Stimulated activated CD4-positive, alpha-beta T cell treated with anti-CD3 and anti-CD28 coated beads, TNF-alpha, amount 100 ng/mL, for 24 hours (primary cell): ENCODE measurements around the gene RAMAC.
"Not testable (repeated sequence)": the region's sequence is repeated elsewhere in the genome, so short reads cannot be mapped to it uniquely, and the experiment has no call there.

ENCODE experiments used
- DNase-seq, 3 experiments: peaks; one replicate each; pipeline ENCODE4 v3.0.0-alpha.2; 2020; ENCODE audit warnings: low read depth in 3 of 3

RAMAC gene

DNA sequence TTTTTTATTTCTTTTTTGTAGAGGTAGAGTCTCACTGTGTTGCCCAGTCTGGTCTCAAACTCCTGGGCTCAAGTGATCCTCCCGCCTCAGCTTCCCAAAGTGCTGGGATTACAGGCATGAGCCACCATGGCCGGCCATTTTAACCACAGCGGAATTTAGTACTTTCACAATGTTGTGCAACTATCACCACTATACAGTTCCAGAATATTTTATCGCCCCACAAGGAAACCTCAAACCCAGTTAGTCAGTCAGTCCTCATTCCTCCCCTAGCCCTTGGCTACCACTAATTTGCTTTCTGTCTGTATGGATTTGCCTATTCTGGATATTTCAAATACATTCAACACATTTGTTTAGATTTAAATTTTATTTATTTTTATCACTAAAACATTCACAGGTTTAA, 17.9 kb upstream of the RAMAC start:
- no peak for DNase-seq

DNA sequence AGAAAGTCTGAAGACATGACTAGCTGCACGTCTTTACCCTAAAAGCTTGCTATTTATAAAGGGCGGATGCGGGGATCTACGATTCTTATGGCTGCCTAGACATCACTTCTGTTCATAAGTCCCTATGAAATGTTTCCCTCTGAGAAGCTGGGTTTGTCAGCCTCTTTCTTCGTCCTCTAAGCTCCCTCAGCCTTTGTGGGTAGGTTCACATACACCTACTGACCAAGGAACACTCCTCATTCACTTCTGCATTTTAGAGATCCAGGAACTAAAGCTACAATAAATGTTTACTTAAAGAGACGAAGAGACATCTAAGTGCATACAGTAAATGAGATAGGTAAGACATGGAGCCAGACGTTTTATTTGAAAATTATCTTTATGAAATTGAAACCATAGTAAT, 16.7 kb upstream of the RAMAC start:
- DNase-seq: no peak

DNA sequence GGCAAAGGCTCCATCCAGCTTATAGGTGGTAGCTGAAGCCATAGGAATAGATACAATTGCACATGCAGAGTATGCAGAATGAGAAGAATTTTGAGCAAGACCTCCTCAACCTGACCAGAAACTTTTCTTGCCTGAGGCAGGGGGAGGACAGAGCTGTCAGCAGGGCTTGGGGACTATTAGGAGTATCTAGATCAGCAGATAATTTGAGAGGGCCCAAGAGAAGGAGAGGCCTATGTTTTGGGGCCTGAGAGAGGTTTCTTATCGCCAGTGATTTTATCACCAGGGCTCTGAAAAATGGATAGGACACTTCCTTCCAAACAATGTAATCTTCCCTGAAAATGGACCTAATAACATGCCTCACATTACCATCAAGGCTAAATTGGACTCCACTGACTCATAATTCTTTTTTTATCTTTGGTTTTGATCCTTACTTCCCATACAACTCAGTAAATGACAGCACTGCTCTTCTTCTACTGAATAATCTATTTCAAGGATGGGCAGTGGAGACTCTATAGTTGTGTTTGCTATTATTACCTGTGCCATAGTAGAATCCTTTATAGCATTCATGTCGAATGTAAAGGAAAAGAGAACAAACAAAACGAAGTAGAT, 15.8 kb upstream of the RAMAC start:
- no peak for DNase-seq

DNA sequence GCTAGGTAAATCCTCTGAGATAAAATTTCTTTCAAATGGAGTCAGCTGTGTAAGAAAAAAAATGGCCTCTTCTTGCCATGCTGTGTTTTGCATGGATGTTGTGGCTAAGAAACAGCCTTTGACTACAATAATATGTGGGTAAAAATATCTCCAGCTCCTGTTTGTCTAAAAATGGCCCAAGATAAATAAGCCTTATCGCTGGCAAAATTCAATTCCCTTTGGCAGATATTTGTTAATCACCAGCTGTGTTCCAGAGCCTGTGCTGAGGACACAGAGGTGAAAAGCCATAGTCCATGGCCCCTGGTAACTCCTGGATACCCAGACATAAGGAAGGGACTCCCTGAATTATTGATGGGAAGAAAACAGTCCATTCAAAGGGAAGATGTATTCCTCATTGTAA, 15.3 kb upstream of the RAMAC start:
- DNase-seq: no peak

DNA sequence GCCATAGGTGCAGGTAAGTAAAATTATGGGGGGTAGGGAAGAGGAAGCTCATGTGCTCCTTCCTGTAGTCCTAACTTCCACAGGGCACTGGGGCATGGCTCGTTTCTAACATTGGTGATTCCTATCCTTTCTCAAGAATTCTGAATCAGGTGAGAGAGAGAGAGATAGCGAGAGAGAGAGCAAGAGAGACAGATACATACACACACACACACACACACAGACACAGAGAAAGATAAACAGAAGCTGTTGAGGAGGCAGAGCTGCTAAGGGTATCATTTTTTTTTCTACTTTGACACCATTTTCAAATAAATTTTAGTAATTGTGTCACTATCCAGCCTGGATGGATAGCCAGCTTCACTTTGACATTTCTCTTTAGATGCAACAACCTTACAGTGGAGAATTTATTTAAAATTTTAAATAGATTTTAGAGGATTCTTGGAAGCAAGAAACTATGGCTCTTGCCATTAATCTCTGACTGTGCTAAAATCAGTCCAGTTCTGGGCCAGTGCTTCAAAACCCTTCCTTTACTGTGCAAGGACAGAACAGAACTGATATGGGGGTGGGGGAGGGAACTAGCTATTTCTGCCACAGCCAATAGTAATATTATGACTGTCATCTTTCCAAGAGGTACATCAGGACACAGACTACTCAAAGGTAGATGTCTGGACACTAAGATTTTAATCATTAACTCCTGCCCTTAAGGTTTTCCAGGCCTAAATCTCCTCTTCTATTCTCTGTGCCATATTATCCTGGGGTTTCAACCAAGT, 14.6 kb upstream of the RAMAC start:
- no peak for DNase-seq

DNA sequence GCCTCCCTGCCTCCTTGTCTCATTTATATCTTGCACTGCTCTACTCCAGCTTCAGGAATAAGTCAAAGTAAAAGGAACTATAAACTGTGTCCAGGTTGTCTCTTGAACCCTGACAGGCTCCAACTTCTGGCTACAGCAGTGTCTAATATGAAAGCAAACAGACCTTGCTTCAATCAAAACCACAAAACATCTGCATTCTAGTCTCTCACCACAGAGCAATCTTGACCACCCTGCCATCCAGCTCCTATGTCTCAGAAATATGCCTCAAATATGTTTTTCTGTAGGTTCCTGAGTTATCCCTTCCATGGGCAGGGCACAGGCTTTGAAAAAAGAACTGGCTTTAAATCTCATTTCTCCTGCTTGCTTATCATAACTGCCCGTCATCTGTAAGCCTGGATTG, 13.0 kb upstream of the RAMAC start:
- no peak for DNase-seq

DNA sequence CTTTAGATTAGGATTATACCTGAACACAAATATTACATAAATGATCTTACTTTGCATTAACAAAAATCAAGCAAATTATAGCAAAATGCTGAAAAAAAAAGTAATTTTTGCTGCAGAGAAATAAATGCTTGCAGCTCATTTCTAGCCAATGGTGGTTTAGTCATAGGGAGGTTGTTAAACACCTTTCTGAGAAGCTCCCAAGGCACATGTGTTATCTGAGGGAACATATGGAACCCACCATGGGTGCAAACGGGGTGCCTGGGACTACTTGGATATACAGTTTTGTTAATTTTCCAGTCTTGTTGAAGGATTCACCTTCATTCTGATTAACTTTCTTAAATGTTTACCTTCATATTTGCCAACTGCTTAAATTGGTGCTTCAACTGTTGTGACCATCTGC, 8.9 kb upstream of the RAMAC start:
- no peak for DNase-seq

DNA sequence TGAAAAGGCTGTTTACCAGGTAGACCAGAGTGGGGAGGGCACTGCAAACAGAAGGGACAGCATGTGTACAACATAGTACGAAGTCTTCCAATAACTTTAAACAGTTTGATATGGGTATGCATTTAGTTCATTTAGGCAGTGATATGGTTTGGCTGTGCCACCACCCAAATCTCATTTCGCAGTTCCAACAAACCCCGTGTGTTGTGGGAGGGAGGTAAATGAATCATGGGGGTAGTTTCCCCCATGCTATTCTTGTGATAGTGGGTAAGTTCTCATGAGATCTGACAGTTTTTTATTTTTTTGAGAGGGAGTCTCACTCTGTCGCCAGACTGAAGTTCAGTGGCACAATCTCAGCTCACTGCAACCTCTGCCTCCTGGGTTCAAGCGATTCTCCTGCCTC, 7.6 kb upstream of the RAMAC start:
- DNase-seq: no peak

DNA sequence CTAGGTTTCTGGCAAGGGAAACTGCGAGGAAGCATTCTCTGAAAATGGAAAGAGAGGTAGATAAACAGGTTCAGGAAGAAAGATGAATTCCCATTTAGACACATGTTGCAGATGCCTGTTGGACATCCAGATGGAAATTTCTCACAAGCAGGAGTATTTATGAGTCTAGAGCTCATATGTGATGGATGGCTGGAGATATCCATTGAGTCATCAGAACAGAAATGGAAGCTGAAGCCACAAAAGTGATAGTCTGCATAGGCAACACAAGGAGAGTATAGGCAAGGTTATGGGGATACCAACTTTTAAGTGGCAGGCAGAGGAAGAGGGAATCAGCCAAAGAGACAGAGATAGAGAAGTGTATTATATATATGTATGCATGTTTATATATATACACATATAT, 6.3 kb upstream of the RAMAC start:
- DNase-seq: no peak

DNA sequence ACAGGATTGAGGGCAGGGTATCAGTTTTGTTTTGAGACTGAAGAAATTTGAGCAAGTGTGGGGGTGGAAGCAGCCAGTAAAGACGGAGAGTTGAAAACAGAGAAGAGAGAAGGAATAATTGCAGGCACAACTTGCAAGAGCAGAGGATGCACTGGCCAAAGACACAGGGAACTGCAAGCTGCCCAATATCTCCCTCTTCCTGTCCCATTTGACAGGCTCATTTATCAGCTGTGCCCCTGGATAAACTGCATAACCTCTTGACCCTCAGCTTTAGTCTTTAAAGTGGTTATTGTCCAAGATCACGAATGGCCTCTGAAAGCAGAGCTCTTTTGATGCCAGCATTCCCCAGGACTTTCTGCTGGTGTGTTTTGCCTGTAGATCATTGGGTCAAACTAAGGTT, 5.0 kb upstream of the RAMAC start:
- DNase-seq: no peak

DNA sequence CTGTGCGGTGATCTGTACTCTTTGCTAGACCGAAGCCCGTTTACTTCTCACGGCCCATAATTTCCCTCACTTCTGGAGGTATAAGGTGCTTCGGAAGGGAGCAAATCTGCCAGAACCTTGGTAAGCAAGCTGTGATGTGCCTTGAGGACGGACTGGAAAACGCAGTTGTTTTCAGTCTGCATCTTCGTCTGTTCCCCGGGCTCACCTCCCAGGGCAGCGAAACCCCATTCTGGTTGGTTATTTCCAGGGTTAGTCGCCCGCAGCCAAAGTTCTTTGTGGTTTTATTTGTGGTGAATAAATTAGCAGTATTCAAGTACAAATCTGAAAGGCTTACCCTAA, 401 bp downstream of the RAMAC start:
- DNase-seq: no peak

DNA sequence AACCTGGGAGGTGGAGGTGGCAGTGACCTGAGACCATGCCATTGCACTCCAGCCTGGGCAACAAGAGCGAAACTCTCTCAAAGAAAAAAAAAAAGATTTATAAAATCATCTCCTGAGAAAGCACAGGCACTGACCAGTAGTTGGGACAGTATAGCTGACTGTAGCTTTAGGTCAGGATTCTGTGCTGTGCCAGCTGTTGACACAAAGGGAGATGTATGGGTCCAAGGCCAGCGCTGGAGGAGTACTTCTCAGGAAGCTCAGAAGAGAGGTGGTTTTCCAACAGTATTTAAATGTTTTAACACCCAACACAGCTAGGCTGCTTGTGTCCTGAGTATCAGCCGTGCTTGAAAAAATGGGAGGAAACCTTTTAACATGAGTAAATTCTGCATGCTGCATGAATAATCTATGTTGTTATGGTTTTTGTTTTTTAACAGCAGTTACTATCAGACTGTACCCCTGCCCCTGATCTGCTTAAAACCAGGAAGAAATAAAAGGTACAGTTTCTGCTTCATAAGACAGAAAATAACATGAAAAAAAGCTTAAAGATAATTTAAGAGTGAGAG, 6.5 kb downstream of the RAMAC start:
- DNase-seq: no peak

DNA sequence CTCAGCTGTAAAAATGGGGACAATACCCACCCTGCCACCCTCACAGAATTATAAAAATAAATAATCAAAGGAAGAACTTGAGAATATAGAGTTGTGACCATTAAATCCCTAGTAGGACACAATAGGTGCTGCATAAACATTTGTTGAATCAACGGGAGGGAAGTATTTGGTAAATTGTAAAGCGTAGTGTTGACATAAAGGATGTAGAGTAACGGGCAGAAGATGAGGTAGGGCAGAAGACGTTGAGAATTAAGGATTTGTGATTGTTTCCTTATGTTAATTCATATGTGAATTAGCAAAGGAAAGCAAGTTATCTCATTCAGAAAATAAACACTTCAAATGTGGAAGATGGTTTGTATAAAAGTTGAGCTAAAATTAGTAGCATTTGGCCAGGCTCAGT, 7.1 kb downstream of the RAMAC start:
- no peak for DNase-seq

DNA sequence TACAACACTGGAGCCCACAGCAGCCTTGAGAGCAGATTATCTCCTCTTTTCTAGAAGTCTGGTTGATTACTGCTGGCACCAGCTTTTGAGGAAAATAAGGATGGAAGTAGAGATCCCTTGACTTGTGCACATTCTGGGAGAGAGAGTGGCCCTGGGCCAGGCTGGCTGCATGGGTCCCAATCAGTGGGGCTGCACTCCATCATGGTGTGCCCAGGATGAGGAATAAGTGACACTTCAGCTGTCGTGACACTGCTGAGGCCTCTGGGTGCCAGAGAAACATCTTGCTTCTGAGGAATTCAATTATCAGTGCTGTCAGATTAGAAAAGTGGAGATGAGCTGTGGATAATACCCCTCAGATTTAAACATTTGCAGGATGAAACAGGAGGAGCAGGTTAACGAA, 9.1 kb downstream of the RAMAC start:
- no peak for DNase-seq

DNA sequence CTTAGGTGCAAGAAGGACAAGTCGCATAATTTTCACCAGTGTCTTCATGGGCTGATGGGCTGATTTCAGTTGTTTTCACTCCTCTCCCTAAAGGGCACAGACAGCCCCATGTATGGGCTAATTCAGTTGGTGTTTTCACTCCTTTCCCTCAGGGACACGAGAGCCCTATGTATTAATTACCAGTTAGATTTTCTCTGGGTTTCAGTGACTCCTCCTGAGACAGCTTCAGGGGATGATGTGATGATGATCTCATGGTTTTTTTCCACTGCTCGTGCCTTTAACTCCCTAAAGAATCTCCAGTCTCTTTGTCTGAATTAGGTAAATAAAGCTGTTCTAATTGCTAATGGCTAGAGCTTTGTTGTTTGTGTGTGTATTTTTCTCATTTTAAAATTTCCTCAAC, 9.9 kb downstream of the RAMAC start:
- DNase-seq: no peak

DNA sequence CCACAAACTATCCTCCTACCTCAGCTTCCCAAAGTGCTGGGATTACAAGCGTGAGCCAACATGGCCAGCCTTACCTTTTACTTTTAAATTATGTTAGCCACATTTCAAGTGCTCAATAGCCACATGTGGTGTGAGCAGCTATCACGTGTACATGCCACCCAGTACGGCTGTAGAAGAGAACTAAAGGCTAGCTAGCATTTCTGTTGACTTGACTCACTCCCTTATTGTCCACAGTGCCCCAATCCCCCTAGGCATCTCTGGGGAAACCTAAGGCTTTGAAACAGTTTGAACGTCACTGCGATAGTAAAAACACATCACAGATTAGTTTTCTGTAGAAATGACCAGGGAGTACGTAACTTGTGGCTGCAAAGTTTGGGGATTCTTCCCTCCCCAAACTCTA, 13.4 kb downstream of the RAMAC start:
- no peak for DNase-seq

DNA sequence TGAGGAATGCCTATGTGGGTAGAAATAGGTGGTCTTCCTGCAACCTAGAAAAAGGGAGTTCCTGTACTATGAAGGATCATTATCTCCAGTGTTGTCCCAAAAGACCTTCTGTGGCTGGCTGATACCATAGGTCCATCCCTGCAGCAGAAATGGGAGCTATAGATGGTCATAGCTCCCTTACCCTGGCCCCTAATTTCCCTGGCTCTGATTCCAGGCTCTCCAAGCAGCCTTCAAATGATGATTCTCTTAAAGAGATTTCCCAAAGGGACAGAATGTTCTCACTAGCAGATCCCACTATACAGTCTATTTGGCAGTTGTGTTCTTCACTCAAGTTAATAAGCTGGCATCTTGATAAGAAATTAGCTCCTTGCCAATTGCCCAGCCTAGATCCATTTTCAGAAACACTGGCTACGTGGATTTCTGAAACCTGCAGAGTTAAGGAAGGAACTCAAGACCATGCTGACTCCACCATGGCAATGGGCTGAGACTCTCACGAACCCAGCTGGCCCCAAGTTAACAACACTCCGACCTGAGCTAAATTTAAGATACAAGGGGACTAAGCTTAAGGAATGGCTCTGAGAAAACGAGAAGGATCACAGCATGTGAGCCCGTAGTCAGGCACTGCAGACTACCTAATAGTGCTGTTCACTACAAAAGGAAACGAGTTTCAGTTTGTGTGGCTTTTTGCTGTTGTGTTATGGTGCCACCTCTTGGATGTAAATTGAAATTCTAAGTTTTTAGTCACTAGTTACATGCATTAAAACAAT, 14.1 kb downstream of the RAMAC start:
- DNase-seq: no peak

DNA sequence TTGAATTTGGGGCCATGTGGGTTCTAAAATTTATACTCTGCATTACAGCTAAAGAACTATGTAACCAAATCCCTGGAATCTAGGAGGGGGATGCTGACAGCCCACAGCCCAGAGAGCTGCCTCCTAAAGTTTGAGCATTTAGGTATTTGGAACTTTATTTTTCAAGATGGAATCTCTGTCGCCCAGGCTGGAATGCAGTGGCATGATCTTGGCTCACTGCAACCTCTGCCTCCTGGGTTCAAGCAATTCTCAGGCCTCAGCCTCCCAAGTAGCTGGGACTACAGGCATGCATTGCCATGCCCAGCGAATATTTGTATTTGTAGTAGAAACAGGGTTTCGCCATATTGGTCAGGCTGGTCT, 14.6 kb downstream of the RAMAC start:
- DNase-seq: not testable (repeated sequence)

DNA sequence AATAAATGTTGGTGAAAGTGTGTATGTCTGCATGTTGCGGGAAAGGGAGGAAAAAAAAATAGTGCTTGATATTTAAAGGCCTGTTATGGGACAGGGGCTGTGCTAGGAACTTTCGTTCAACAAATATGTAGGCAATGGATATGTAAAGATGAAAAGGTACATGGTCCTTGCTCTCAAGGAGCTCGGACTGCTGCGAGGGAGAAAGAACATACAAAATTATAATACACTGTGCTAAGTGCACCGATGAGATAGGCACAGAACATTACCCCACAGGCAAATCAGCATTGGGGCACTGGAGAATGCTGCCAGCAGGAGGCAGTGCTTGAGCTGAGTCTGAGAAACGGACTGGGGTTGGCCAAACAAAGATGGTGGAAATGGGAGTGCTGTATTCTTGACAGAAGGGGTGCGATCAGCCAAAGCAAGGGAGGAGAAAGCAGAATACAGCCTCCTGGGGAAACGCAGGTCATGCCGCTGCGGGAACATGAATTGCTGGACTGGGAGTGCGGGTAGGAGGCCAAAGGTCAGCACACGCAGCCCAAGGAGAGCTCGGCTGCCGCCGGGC, 24.8 kb downstream of the RAMAC start:
- DNase-seq: peak; percentile 54 to 82 (median 66)

DNA sequence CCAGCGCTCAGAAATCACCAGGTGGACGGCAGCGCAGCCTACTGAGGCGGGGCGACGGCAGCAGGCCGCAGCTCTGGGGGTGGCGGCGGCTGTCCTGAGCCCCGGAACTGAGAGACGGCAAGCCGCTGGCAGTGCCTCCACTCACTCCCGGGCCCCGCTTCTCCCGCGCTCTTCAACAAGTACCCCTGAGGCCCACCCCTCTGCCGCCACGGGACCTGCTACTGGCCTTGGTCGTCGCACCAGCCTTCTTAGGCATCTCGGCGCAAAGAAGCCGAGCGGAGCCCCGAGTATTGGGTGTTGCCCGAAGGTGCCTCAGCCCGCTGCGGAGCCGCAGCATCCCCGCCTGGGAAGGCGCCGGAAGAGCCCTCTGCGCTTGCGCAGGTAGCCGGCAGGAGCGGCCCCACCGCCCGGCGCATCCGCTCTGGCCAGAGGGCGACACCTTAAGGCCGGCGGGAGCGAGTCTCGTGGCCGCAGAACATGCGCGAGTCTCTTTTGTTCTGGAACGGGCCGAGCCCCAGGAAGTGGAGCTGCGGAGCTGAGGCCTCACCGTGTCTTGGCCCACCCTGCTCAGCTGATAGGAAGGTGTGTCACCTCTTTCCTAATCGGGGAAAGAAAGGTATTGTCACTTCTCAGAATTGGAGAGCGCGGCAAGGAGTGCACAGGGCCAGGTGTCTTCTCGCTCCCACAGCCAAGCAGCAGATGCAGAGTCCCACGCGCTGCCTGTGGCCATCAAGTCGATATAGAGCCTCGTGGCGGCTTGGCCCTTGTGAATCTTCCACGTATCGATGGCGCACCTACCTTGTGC, 25.5 kb downstream of the RAMAC start, which contains the start of gene C15orf40:
Gene C15orf40, minus strand, starts transcription at position 369 of the 805 bp plus-strand sequence. Its CDS starts 32 bp downstream, at position 337.
- DNase-seq: peak; percentile 73 to 84 (median 74)

DNA sequence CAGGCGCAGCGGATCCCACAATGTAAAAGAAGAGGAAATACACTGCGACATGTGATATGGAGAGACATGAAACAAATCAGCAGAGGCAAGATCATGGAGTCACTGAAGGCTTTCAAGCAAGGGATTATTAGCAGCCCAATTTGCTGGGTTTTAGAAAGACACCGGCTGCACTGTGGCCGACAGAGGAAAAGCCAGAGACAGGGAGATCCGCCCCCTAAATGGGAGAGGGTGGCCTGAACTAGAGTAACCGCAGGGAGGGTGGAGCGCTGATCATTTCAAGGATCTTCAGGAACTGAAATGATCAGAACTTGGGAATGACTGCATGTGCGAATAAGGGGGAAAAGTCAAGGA, 26.0 kb downstream of the RAMAC start:
- no peak for DNase-seq

DNA sequence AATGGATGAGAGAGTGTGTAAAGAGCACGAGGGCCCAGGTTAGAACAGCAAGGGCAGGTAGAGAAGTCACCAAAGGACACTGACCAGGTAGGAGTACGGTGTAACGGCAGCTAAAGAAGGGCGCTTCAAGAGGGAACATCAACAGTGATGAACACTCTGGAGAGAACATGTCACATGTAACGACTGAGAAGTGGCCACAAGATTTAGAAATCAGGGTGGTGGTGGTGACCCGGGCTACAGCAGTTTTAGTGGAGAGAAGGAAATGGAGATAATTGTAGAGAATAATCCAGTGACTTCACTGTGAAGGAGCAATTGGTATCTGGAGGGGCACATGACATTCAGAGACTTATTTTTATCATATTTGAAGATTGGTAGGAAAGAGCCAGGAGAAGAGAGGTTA, 26.6 kb downstream of the RAMAC start:
- DNase-seq: no peak
